GM20000 (cell line): ENCODE data around the gene THPO.

Experiments
- DNase-seq: peaks from one replicate; pipeline ENCODE4 v3.0.0; 2012; ENCODE audit warnings: low spot score
- CTCF ChIP-seq: IDR thresholded peaks from 2 replicates; pipeline ENCODE4 v1.5.1; 2012; ENCODE audit warnings: mild to moderate bottlenecking, control low read depth; ENCODE audit errors: extremely low read depth, missing control alignments

Gene THPO

GRCh38 chr3:184368586-184369183, 9.3 kb downstream of the THPO start:
- TF ChIP-seq CTCF, result no peak
- no peak for DNase-seq

DNA sequence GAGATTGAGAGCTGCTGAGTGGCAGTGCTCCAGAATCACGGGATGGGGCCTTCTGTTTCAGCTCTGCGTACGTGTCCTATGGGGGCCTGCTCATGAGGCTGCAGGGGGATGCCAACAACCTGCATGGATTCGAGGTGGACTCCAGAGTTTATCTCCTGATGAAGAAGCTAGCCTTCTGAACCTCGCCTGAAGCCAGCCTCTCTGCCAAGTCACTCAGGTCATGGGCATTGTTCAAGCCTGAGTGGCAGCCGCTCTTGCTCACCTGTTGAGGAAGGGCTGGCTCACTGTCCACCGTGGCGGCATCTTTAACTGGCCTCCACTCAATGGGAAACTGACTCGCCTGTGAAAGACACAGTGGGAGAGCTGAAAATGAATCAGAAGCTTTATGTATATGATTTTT, 9.9 kb downstream of the THPO start:
- DNase-seq, result no peak

GRCh38 chr3:184366619-184367289, 11.3 kb downstream of the THPO start:
- no peak for TF ChIP-seq CTCF
- DNase-seq, result no peak

More for the DNA sequence above, 9.9 kb downstream of the THPO start:
- no peak for TF ChIP-seq CTCF

GRCh38 chr3:184362668-184363546, 15.1 kb downstream of the THPO start:
- TF ChIP-seq CTCF, result peak; percentile 38
- DNase-seq, result peak; percentile 98

DNA sequence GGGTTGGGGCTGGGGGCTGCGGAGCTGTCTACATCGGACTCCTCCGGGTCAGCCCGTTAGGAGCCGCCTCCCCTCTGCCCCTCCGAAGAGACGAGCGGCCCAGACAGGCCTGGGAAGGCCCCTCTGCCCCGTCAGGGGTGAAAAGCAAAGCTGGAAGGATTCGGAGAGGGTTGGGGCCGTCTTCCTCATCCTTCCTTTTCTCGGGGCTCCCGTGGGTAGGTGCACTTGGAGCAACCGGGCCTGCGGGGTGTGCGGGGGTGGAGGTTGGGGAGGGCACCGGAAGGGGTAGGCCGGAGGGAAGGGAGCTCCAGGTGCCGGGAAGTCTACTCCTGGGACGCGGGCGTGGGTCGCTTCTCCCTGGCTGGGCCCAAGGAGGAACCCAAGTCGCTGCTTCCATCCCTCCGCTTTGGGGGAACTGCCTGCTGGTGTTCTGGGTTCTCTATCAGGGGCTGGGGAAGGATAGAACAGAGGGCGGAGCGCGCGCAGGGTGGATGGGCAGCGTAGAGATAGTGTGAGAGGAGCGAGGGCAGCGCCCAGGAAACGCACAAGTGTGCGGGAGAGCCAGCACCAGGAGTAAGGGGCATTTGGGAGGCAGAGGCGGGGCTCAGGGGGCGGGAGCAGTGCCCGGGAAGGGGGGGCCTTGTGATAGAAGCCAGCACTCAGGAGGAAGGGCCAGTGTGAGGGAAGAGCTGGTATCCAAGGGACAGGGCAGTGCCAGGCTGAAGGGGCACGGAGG, 15.9 kb downstream of the THPO start:
- TF ChIP-seq CTCF, result no peak
- peak; percentile 72 for DNase-seq

GRCh38 chr3:184361532-184361931, 16.5 kb downstream of the THPO start, which contains the start of the genes CLCN2 and POLR2H:
CLCN2 (minus strand) TSS chr3:184361605; CDS start chr3:184361479, 126 bp downstream.
POLR2H (plus strand) TSS chr3:184361710; CDS start chr3:184363493, 1,783 bp downstream.
- DNase-seq, result peak; percentile 87
- TF ChIP-seq CTCF, result no peak
